NCI-H446 treated with DMSO at 0.1 percent for 48 hours (cell line): Measurements from ENCODE around the gene NDUFV3.
"Not testable (repeated sequence)": the region's sequence is repeated elsewhere in the genome, so short reads cannot be mapped to it uniquely, and the experiment has no call there.

Experiments
- DNase-seq: peaks from one replicate; lab custom pipeline; 2025; lab: John Stamatoyannopoulos, UW

The NDUFV3 gene

GRCh38 chr21:42857216-42857615, 35.9 kb upstream of the NDUFV3 start:
- DNase-seq = no peak

- DNase-seq = no peak
Measured at GRCh38 chr21:42858185-42858847, 34.8 kb upstream of the NDUFV3 start.

- DNase-seq = no peak
Measured at GRCh38 chr21:42858957-42859890, 33.9 kb upstream of the NDUFV3 start.

- no peak for DNase-seq
Measured at GRCh38 chr21:42859891-42860230, 33.2 kb upstream of the NDUFV3 start.

- no peak for DNase-seq
Measured at GRCh38 chr21:42860345-42860744, 32.8 kb upstream of the NDUFV3 start.

- no peak for DNase-seq
Measured at GRCh38 chr21:42861311-42861847, 31.7 kb upstream of the NDUFV3 start.

GRCh38 chr21:42861848-42862400, 31.2 kb upstream of the NDUFV3 start:
- no peak for DNase-seq

GRCh38 chr21:42862774-42863503, 30.2 kb upstream of the NDUFV3 start:
- DNase-seq = no peak

GRCh38 chr21:42863504-42863870, 29.6 kb upstream of the NDUFV3 start:
- DNase-seq = no peak

GRCh38 chr21:42864286-42864685, 28.8 kb upstream of the NDUFV3 start:
- no peak for DNase-seq

- DNase-seq = peak; percentile 27
Measured at GRCh38 chr21:42864815-42865775, 28.0 kb upstream of the NDUFV3 start.

GRCh38 chr21:42865776-42866160, 27.3 kb upstream of the NDUFV3 start:
- DNase-seq = peak; percentile 39

GRCh38 chr21:42868196-42868595, 24.9 kb upstream of the NDUFV3 start:
- DNase-seq = no peak

- DNase-seq = no peak
Measured at GRCh38 chr21:42873096-42873495, 20.0 kb upstream of the NDUFV3 start.

- not testable (repeated sequence) for DNase-seq
Measured at GRCh38 chr21:42875811-42876210, 17.3 kb upstream of the NDUFV3 start.

- no peak for DNase-seq
Measured at GRCh38 chr21:42878678-42878992, 14.5 kb upstream of the NDUFV3 start.

GRCh38 chr21:42878993-42879787, 13.9 kb upstream of the NDUFV3 start, which contains the start of gene WDR4:
Gene WDR4, minus strand, starts transcription at chr21:42879539. Its CDS starts 44 bp downstream, at chr21:42879495.
- DNase-seq = peak; percentile 91

GRCh38 chr21:42880352-42880751, 12.8 kb upstream of the NDUFV3 start:
- DNase-seq = no peak

- DNase-seq = no peak
Measured at GRCh38 chr21:42883921-42884320, 9.2 kb upstream of the NDUFV3 start.

GRCh38 chr21:42887326-42887725, 5.8 kb upstream of the NDUFV3 start:
- no peak for DNase-seq
